GM18520 (cell line): ENCODE data around the gene TRIM50.
"Not testable (repeated sequence)": the region's sequence is repeated elsewhere in the genome, so short reads cannot be mapped to it uniquely, and the experiment has no call there.

ENCODE experiments used
- ATAC-seq: cut with Tn5 transposase; IDR thresholded peaks from one replicate; pipeline ENCODE4 v1.9.1; 2021; ENCODE audit not compliant: unreplicated experiment

Gene TRIM50

GRCh38 chr7:73316521-73316920 lies 11.4 kb downstream of the TRIM50 start:
- no peak for ATAC-seq

- ATAC-seq: no peak
Observed at GRCh38 chr7:73314271-73314670, 13.6 kb downstream of the TRIM50 start.

- no peak for ATAC-seq
Observed at GRCh38 chr7:73313521-73313906, 14.4 kb downstream of the TRIM50 start.

- no peak for ATAC-seq
Observed at GRCh38 chr7:73312831-73313520, 14.9 kb downstream of the TRIM50 start.

GRCh38 chr7:73311421-73311820 lies 16.5 kb downstream of the TRIM50 start:
- ATAC-seq: not testable (repeated sequence)

GRCh38 chr7:73308665-73309214 lies 19.1 kb downstream of the TRIM50 start, which contains the start of gene NSUN5:
NSUN5 (minus strand) TSS chr7:73308826; CDS start chr7:73308790, 36 bp downstream.
- ATAC-seq: peak; percentile 90

GRCh38 chr7:73308074-73308664 lies 19.7 kb downstream of the TRIM50 start:
- peak; percentile 12 for ATAC-seq

- ATAC-seq: no peak
Observed at GRCh38 chr7:73307436-73307835, 20.4 kb downstream of the TRIM50 start.

GRCh38 chr7:73304612-73305387 lies 23.1 kb downstream of the TRIM50 start:
- ATAC-seq: not testable (repeated sequence)

GRCh38 chr7:73304071-73304470 lies 23.8 kb downstream of the TRIM50 start:
- no peak for ATAC-seq

GRCh38 chr7:73303546-73303945 lies 24.3 kb downstream of the TRIM50 start:
- no peak for ATAC-seq

- not testable (repeated sequence) for ATAC-seq
Observed at GRCh38 chr7:73302846-73303245, 25.0 kb downstream of the TRIM50 start.

GRCh38 chr7:73301108-73301507 lies 26.8 kb downstream of the TRIM50 start:
- ATAC-seq: not testable (repeated sequence)

GRCh38 chr7:73299812-73300211 lies 28.1 kb downstream of the TRIM50 start:
- ATAC-seq: not testable (repeated sequence)

- ATAC-seq: not testable (repeated sequence)
Observed at GRCh38 chr7:73297706-73298105, 30.2 kb downstream of the TRIM50 start.

- ATAC-seq: not testable (repeated sequence)
Observed at GRCh38 chr7:73297235-73297634, 30.6 kb downstream of the TRIM50 start.

GRCh38 chr7:73277210-73277609 lies 50.7 kb downstream of the TRIM50 start:
- not testable (repeated sequence) for ATAC-seq

GRCh38 chr7:73267813-73268212 lies 60.1 kb downstream of the TRIM50 start:
- ATAC-seq: not testable (repeated sequence)

- ATAC-seq: peak; percentile 57
Observed at GRCh38 chr7:73266719-73267368, 61.0 kb downstream of the TRIM50 start.
